Measurements from ENCODE around the gene PDLIM1. TPM values are rescaled to one million over a fixed set of nuclear protein-coding genes. Genes with fewer than 3 reads are reported as not detected.

Gene PDLIM1
- total RNA-seq, 2 donors from 2014 or later, result 126 to 130 TPM

DNA sequence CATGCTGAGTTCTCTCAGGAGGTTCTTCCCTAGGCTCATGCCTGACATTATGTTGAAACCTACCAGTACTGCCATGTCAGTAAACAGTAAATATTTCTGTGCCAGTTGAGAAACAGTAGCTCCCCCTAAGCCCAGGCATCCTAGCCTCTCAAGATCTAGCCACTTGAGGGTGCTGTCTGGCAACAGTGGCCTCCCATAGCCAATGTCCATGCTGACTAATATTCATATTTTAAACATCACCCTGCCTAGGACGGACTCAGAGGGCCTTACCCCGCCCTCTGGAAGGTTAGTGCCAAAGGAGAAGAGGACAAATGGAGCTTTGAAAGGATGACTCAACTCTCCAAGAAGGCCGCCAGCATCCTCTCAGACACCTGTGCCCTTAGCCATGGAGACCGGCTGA lies 89.1 kb downstream of the PDLIM1 start:
- H3K27me3 ChIP-seq, result no peaks in the 10 kb centered on the region
- no peaks in the 10 kb centered on the region for H3K36me3 ChIP-seq
- TF ChIP-seq, protein P1, sequence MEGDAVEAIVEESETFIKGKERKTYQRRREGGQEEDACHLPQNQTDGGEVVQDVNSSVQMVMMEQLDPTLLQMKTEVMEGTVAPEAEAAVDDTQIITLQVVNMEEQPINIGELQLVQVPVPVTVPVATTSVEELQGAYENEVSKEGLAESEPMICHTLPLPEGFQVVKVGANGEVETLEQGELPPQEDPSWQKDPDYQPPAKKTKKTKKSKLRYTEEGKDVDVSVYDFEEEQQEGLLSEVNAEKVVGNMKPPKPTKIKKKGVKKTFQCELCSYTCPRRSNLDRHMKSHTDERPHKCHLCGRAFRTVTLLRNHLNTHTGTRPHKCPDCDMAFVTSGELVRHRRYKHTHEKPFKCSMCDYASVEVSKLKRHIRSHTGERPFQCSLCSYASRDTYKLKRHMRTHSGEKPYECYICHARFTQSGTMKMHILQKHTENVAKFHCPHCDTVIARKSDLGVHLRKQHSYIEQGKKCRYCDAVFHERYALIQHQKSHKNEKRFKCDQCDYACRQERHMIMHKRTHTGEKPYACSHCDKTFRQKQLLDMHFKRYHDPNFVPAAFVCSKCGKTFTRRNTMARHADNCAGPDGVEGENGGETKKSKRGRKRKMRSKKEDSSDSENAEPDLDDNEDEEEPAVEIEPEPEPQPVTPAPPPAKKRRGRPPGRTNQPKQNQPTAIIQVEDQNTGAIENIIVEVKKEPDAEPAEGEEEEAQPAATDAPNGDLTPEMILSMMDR (IDR thresholded peaks at IDR 0.05), result no peak
- H3K4me3 ChIP-seq, result no peak overlapping the region
- no peaks in the 10 kb centered on the region for H3K9me3 ChIP-seq
- no peak overlapping the region for H3K27ac ChIP-seq
- H3K4me1 ChIP-seq, result no peaks in the 10 kb centered on the region
- no peak for DNase-seq (ENCODE audit: low spot score)

- no peaks in the 10 kb centered on the region for H3K9me3 ChIP-seq
- DNase-seq (ENCODE audit: low spot score), result no peak
- no peak overlapping the region for H3K4me3 ChIP-seq
- no peaks in the 10 kb centered on the region for H3K27me3 ChIP-seq
- no peaks in the 10 kb centered on the region for H3K4me1 ChIP-seq
- H3K36me3 ChIP-seq, result no peaks in the 10 kb centered on the region
- TF ChIP-seq, protein P1 (IDR thresholded peaks at IDR 0.05), result no peak
- H3K27ac ChIP-seq, result no peak overlapping the region
Measured at GRCh38 chr10:95196046-95196445, 94.8 kb downstream of the PDLIM1 start.

DNA sequence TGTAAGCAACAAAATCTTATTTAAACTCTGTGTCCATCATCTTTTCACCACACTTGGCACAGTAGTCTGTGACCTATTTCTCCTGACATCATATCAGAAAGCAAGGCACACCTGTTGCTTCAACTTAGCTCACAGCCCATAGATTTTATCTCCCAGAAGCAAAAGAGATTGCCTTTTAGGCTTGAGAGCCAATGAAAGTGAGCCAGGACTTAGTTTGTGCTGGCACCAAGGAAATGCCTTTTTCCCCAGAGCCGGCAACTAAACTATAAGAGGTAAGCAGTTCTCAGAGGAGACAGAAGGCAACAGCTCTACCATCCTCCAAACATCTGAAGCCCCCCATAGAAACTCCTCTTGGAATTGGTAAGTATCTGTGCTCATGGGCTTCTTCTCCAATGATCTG lies 96.9 kb downstream of the PDLIM1 start, which contains the start of gene ACSM6:
ACSM6 (plus strand) TSS at position 295 of the 400 bp plus-strand sequence. CDS start 248 bp downstream, outside the sequence.
- no peak for DNase-seq (ENCODE audit: low spot score)
- Histone ChIP-seq H3K36me3 (no peaks in the 10 kb centered on the region), H3K4me1 (no peaks in the 10 kb centered on the region), H3K27me3 (no peaks in the 10 kb centered on the region), H3K9me3 (no peaks in the 10 kb centered on the region), H3K4me3 (no peak within 1 kb of the TSS), H3K27ac (no peak within 1 kb of the TSS)
- TF ChIP-seq, protein P1 (IDR thresholded peaks at IDR 0.05), result no peak

DNA sequence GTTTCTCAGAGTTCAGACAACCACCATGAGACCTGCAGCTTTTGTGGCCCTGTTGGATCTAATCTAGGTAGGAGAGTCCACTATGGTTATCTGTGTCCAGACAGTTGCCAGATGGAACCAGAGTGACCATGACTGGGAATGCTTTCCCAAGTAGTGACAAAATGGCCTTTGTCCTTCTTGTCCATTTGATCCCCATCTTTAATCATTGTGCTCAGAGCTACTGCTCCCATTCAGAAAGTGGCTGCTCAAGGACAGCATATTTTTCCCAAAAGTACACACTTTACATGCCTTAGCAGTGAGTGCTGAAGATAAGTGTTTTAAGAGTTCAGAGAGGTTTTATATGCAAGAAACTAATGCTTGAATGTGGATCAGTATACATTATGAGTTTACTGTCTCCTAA lies 102.2 kb downstream of the PDLIM1 start:
- Histone ChIP-seq H3K27ac (no peak overlapping the region), H3K4me3 (no peak overlapping the region), H3K27me3 (no peaks in the 10 kb centered on the region), H3K36me3 (no peaks in the 10 kb centered on the region), H3K9me3 (no peaks in the 10 kb centered on the region), H3K4me1 (no peaks in the 10 kb centered on the region)
- no peak for DNase-seq (ENCODE audit: low spot score)
- TF ChIP-seq, protein P1 (IDR thresholded peaks at IDR 0.05), result no peak

- TF ChIP-seq, protein P1 (IDR thresholded peaks at IDR 0.05), result no peak
- Histone ChIP-seq H3K4me1 (no peaks in the 10 kb centered on the region), H3K36me3 (no peaks in the 10 kb centered on the region), H3K9me3 (no peaks in the 10 kb centered on the region), H3K27ac (no peak overlapping the region), H3K27me3 (no peaks in the 10 kb centered on the region), H3K4me3 (no peak overlapping the region)
- no peak for DNase-seq (ENCODE audit: low spot score)
Measured at GRCh38 chr10:95187617-95188016, 103.2 kb downstream of the PDLIM1 start.

Other genes with a start within 250 kb of the PDLIM1 start
- gene CYP2C8, start 221.5 kb downstream of the PDLIM1 start, total RNA-seq, result not detected
- not detected for gene ACSM6, start 96.8 kb downstream of the PDLIM1 start, total RNA-seq

All from right atrium auricular region (tissue), 2 donors.